NCI-H524 treated with DMSO at 0.1 percent for 48 hours (cell line): ENCODE measurements around the gene DYNLL1.
"Not testable (repeated sequence)": the region's sequence is repeated elsewhere in the genome, so short reads cannot be mapped to it uniquely, and the experiment has no call there.

Experiments used
- DNase-seq: peaks from one replicate; lab custom pipeline; 2025; lab: John Stamatoyannopoulos, UW

The DYNLL1 gene

GRCh38 chr12:120474616-120474960 is 21.3 kb upstream of the DYNLL1 start:
- DNase-seq, result no peak

- DNase-seq, result no peak
Observed at GRCh38 chr12:120475643-120476042, 20.3 kb upstream of the DYNLL1 start.

DNA sequence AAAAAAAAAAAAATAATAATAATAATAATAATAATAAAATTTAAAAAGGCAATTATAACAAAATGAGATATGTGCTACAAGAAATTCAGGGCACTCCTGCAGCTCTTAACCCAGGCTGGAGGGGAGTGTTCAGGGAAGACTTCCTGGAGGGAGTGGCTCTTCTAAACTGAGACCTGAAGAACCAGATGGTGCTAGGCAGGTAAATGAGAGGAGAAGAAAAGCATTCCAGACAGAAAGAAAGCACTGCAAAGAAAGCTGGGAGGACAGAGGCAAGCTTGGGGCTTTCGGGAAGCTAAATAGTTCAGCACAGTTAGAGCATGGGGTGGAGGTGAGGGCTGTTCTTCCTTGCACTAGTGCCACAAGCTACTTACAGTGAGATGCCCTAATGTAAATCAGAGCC is 16.5 kb upstream of the DYNLL1 start:
- no peak for DNase-seq

GRCh38 chr12:120480211-120480610 is 15.7 kb upstream of the DYNLL1 start:
- DNase-seq, result no peak

DNA sequence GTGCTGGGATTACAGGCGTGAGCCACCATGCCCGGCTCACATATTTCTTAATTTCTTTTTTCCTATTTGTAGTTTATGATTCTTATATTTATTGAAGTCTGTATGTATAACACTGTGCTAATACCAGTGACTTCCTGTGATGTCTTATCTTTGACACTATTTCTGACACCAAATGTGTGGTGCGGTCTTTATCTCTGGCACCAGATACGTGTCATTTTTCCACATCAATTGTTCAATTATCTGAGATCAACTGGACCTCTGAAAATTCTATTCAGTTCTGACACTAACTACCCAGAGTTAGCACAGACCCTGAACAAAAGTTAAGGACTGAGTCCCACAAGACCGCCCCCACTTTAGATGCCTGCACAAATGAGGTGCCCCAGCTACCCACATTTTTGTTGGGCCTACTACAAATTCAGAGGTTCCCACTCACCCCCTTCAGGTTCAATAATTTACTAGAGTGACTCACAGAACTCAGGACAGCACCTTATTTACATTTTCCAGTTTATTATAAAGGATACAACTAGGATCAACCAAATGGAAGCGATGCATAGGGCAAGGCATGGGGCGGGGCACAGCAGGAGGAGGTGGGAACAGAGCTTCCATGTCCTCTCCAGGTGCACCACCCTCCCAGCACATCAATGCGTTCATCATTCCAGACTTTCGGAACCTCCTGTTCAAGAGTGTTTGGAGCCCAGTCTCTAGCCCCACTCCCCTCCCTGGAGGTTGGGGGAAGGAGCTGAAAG is 14.7 kb upstream of the DYNLL1 start:
- DNase-seq, result no peak

GRCh38 chr12:120483621-120484020 is 12.3 kb upstream of the DYNLL1 start:
- DNase-seq, result no peak

GRCh38 chr12:120485961-120486881 is 9.7 kb upstream of the DYNLL1 start:
- no peak for DNase-seq

- DNase-seq, result not testable (repeated sequence)
Observed at GRCh38 chr12:120487552-120487951, 8.4 kb upstream of the DYNLL1 start.

DNA sequence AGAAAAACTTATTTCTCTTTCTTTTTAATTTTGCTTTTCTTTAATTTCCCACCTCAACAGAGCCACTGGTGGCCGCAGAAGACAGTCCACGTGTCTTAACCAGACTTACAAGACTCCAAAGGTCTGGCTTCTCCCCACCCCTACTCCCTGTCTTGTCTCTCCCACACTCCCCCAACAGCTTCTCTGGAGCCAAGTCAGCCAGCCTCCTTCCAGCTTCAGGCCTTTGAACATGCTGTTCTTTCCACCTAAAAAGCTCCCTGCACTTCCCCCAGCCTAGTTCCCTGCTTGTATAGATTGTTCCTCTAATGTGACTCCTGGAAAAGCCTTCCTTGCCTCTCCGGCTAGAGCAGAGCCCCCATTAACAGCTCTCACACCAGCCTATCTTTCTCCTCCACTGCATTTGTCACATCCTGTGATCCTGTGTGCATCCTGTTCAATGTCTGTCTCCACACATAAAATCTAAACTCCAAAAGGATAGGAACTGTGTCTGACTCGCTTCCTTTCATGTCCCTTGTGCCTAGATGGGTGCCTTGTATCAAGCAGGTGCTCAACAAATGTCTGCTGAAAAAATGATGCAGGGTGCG is 7.8 kb upstream of the DYNLL1 start:
- DNase-seq, result no peak

DNA sequence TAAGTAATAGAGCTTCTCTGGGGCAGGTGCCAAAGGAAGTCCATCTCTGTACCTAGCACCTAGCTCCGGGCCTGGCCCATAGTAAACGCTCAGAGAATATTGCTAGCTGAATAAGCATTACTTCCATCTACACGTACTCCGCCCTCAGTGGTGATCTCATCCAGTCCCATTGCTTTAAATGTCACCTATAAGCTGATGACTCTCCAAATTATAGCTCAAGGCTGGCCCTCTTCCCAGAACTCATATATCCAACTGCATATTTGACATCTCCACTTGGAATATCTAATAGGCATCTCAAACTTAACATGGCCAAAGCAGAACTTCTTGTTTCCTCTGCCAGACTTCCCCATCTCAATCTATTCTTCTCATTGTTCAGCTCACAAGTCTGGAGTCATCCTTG is 6.9 kb upstream of the DYNLL1 start:
- DNase-seq, result no peak

- DNase-seq, result no peak
Observed at GRCh38 chr12:120490325-120490724, 5.6 kb upstream of the DYNLL1 start.

DNA sequence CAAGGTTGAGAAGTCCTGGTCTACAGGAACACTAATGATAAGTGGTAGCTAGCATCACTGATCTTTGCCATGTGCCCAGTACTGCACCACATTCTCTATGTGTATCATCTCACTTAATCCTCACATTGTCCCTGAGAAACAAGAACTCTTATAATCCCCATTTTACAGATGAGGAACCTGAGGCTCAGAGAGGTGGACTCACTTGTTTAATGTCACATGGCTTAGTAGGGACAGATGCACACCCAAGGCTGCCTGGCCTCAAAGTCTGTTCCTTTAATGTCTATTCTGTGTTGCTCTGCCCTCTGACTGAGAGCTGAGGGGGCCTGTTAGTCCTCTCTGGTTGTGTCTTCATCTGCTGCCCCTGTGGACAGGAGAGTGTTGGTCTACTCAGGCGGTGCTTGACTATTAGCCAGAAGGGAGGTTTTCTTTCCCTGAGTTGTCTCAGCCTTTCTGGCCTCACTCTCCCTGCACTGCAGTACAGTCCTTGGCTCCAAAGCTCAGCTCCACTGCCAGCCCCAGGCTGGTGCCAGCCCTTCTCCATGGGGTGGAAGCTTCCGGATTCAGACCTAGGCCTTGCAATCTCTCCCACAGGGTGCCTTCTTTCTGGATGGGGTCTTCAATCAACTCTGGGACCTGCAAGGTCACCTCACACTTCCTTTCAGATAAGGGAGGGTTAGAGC is 4.9 kb upstream of the DYNLL1 start:
- DNase-seq, result no peak

GRCh38 chr12:120495186-120495730 is 655 bp upstream of the DYNLL1 start:
- no peak for DNase-seq

GRCh38 chr12:120496413-120497340 is 764 bp downstream of the DYNLL1 start:
- DNase-seq, result no peak

DNA sequence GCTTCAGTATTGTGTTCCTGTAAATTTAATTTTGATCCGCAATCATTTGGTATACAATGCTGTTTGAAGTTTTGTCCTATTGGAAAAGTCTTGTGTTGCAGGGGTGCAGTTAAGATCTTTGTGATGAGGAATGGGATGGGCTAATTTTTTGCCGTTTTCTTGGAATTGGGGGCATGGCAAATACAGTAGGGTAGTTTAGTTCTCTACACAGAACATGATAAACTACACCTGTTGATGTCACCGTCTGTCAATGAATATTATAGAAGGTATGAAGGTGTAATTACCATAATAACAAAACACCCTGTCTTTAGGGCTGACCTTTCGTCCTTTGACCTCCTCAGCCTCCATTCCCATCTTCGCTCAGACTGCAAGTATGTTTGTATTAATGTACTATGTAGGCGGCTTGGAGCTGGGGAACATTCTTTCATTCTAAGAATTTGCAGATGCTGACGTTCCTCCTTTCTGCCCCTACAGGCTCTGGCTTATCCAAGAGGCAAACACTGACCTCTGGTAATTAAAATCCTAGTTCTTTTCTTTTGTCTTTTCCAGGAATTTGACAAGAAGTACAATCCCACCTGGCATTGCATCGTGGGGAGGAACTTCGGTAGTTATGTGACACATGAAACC is 1.7 kb downstream of the DYNLL1 start:
- no peak for DNase-seq

DNA sequence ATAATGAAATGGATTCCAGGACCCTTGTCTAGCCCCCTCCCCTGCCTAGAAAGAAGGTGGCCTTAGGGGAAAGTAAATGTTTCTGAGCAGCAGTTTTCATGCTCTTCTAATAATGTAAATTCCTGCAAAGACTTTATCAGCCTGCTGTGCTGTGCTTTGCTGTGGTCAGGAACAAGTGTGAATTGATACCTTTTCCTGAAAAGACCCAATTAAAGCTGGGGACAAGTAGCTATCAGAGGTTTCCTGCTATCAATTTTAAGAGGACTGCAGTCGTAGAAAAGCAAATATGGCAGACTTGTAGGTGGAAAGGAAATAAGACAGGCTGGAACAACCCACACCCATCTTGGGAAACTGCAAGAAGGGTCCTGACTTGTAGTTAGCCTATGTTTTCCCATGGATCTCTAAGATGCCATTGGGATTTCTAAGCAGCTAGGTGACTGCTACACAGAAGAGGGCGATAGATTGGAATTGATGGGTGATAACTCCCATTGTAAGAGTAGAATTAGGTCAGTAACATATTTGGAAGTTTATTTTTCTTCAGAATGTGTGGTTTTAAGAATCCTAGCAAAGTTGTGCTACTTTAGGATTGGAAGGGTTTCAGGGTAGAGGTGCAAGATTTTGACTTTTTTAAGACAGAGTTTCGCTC is 3.1 kb downstream of the DYNLL1 start:
- no peak for DNase-seq

DNA sequence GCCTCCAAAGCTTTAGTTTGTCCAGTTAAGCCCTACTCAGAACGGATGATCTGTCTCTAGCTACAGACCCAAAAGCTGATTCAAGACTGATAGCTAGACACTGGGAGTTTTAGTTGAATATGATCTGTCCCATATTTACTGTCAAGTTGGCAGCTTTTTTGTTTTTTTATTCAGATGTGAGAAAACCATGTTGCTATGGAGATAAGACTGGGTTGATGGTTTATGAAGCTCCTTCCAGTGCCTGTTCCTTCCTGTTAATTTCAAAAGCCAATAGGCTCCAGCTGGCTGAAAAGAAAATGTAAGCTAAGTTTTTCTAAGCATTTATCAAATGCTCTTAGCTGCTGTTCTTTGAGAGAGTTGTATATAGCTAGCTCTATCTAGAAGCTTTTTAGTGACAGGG is 4.7 kb downstream of the DYNLL1 start:
- no peak for DNase-seq

- no peak for DNase-seq
Observed at GRCh38 chr12:120504587-120504986, 8.7 kb downstream of the DYNLL1 start.

DNA sequence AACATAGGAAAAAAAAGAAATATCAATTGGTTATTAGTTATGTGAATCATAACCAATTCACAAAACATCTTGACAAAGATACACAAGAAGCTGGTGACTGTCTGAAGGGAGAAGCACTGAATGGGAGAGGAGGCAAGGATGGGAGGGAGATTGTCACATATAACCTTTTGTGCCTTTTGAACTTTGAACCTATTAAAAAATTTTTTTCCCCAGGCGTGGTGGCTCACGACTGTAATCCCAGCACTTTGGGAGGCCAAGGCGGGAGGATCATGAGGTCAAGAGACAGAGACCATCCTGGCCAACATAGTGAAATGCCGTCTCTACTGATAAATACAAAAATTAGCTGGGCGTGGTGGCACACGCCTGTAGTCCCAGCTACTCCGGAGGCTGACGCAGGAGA is 12.6 kb downstream of the DYNLL1 start:
- DNase-seq, result no peak

DNA sequence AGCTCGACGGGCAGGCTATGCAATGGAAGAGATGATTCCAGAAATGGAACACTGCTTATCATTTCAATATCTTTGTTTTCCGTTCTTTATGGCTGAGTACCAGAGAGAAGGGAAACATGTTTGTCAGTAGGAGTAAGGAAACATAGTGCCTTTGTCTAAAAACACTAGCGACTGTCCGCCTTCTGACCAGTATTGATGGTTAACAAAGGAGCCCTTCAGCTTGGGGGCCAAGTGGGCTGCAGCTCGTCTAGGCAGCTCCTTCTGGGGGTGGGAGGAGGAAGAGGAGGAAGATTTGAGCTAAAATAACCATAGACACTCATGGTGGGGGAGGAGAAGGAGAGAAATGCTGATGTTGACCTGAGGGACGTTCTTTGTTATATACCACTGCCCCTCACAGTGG is 18.1 kb downstream of the DYNLL1 start:
- no peak for DNase-seq
